NCI-H69 (cell line): ENCODE data around the gene RGS5.

Experiments
- DNase-seq: peaks from one replicate; lab custom pipeline; 2025; lab: John Stamatoyannopoulos, UW

The RGS5 gene

DNA sequence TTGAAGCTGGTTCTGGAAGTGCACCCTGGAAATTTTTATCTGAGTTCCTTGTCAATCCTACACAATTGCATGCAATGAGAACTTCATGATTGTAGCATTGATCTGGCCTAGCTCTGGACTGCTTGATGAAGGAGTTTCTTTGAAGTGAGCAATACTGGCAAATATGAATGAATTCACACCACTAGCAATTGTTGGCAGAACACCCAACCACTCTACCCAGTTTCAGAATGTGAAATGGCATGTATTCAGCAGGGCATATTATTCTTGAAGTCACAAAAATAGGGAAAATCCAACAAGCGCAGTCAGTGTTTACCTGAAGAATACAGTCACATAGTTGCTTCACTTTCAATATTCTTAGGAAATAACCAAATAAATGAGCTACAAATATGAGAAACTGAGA is 57.3 kb downstream of the RGS5 start:
- DNase-seq, result no peak

DNA sequence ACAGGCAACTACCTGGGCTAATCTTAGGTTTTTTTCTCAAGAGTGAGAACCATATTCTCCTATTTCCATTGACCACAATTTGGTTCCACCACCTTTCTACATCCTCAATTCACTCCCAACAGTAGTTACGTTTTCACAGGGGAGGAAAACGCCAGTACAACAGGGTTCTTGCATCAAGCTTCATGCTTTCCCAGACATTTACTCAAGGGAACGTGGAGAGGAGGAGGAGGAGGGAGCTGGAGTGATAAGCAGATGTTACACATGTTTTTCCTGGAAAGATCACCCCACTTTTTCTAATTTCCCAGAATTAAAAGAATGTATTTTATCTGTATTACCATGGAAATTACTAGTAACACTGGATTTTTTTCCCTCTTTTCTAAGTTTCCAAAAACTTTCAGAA is 58.3 kb downstream of the RGS5 start:
- DNase-seq, result peak; percentile 81

DNA sequence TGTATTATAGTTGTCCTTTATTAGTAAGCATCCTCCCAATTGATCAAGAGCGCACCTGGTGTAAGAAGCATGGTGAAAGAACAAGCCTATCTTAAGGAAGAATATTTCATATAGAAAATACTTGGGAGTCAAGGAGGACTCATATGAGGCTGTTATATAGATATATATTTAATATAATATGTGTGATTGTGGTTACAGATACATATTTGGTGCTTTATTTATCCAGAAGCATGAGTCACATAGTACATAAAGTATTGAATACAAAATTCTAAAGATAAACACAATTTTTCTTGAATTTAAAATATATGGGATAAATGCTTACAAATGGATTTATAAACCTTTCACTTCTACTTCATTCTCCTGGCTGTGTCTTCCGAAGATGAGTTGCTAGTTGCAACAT is 60.6 kb downstream of the RGS5 start:
- DNase-seq, result no peak

DNA sequence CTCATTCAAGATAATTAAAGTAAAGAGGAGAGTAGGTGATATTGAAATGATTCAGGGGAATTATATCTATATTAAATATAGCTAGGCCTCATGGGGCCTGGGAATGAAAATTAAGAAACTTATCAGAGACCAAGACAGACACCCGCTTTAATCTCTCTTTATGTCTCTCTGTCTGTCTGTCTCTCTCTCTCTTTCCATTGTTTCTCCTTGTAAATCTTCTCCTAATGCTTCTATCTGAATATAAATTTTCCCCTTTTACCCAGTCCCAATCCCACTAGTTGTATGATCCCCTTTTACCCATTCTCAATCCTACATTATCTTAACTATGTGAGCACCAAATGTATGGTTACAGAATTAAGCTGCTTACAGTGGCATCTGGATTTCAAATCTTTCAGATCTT is 61.2 kb downstream of the RGS5 start:
- DNase-seq, result no peak

DNA sequence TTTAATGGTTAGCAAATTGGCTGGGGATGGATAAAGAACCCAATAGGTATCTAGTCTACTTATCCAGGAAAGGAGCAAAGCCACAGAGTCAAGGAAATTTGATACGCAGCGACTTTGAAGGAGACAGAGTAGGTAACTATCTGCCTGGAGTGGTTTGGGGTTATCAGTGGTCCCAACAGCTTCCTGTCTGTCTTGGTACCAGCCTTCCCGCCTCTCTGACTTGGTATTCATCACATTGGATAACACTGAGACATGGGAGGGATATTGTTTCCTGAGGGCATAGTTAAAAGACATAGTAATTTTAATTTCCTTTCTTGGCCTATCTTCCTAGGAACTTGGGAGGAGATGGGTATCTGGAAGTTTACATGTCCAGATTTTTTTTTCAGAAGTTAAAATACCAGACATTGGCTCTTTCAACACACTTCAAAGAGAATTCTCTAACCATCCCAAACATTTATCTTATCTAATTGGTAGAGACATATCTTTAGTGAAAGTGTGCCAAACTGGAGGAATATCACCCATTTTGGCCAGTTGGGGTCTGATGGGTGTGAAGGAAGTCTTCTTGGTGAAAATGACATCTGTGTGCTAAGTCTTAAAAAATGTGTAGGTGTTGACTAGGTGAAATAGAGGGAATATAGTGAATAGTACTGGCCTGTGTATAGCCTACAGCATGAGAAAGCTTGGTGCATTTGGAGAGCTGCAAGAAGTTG is 65.0 kb downstream of the RGS5 start:
- no peak for DNase-seq

DNA sequence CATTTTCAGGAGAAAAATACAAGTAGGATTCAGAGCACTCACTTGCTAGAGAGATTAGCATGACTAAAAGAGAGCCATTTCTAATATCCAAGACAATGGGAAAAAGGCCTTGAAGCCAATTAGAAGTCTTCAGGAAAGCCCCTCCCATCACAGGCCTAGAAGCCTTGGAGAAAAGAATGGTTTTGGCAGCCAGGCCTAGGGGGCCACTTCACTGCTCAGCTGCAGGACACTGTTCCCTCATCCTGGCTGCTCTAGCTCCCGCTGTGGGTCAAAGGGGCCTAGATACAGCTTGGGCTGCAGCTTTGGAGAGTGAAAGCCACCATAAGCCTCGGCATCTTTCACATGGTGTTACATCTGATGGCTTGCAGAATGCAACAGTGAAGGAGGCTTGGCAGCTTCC is 70.7 kb downstream of the RGS5 start:
- no peak for DNase-seq

DNA sequence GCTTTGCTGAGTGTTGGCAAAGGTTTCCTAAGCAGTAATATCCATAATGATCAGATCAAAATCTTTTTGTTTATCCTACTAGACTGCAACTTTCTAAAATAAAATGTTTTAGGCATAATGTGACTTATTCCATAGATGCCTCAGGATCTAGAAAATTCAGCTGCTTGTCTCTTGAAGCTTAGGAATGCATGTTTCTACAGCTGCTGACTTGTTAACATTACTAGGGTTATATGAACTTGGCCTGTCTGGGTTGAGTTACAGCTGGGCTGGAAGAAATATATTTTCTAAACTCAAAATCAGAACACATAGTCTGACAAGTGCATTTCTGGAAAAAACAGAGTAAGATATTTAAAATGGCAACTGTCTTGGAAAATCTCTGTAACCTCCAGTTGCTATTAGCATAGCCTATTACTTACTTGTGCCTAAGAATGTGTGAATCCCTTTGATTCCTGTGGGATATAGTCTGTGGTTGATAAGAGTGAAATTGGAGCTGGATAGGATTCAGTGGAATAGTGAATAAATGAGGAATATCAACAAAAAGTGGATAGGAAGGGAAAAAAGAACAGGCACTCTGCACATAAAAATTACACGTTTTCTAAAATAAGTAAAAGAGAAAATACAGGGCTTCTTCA is 72.4 kb downstream of the RGS5 start:
- DNase-seq, result no peak

DNA sequence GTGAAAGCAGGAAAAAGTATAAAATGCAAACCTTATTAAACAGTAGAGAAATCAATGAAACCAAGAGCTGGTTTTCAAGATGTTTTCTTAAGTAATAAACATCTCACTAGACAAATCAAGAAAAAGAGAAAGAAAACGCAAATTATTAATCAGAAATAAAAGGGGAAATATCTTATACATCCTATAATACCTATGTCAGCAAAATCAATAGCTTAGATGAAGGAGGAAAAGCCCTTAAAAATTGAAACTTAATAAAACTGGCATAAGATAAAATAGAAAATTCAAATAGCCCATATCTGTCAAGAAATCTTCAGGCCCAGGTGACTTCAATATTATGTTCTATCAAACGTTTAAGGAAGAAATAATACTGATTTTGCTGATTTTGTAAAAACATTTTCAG is 74.4 kb downstream of the RGS5 start:
- DNase-seq, result no peak

DNA sequence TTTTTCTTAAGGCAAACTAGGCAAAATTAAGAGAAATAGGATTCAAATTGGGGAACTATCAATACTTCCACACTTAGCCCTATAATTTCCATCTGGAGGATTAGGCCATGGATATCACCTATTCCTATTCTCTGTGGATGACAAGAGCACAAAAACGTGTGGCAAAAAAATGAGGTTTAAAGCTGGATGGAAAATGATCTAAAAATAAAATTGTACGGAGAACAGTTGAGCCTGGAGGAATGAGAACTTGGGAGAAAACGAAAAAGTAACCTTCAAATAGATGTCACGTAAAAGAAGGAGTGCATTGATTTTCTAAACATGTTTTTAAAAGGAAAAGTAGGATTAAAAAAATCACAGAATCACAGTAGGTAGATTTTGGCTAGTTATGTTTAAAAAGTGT is 77.9 kb downstream of the RGS5 start:
- no peak for DNase-seq

DNA sequence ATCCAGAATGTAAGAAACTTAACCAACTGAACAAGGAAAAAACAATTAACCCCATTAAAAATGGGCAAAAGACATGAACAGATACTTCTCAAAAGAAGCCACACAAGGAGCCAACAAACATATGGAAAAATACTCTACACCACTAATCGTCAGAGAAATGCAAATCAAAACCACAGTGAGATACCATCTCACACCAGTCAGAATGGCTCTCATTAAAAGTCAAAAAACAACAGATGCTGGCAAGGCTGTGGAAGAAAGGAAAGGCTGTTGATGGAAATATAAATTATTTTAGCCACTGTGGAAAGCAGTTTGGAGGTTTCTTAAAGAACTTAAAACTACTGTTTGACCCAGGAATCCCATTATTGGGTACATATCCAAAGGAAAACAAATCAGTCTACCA is 82.3 kb downstream of the RGS5 start:
- DNase-seq, result no peak

DNA sequence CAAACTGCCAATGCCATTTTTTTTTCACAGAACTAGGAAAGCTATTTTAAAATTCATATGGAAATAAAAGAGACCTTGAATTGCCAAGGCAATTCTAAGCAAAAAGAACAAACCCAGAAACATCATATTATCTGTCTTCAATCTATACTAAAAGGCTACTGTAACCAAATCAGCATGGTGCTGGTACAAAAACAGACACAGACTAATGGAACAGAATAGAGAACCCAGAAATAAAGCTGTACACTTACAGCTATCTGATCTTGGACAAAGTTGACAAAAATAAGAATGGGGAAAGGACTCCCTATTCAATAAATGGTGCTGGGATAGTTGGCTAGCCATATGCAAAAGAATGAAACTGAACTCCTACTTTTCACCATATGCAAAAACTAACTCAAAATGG is 83.0 kb downstream of the RGS5 start:
- no peak for DNase-seq

DNA sequence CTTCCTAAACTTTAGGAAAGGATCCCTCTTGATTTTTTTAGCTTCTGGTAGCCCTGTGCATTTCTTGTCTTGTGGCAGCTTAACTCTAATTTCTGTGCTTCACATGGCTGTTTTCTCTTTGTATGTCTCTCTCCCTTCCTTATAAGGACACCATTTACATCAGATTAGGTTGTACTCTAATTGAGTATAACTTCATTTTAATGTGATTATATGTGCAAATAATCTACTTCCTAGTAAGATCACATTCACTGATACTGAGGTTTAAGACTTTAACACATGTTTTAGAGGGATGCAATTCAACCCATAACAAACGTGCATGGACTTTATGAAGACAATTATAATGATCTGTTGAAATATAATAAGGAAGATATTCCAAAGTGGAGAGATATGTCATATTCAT is 86.8 kb downstream of the RGS5 start:
- DNase-seq, result no peak

DNA sequence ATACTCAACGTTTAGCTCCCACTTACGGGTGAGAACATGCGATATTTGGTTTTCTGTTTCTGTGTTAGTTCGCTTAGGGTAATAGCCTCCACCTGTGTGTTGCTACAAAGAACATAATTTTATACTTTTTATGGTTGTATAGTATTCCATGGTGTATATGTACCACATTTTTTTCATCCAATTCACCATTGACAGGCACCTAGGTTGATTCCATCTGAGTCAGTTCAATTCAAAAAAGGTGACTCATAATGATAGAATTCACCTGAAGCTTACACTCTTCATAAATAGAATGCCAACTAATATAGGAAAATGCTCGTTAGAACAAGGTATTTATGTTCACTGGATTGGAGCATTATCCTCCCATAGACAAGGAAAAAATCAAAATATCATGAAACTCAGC is 95.1 kb downstream of the RGS5 start:
- no peak for DNase-seq

DNA sequence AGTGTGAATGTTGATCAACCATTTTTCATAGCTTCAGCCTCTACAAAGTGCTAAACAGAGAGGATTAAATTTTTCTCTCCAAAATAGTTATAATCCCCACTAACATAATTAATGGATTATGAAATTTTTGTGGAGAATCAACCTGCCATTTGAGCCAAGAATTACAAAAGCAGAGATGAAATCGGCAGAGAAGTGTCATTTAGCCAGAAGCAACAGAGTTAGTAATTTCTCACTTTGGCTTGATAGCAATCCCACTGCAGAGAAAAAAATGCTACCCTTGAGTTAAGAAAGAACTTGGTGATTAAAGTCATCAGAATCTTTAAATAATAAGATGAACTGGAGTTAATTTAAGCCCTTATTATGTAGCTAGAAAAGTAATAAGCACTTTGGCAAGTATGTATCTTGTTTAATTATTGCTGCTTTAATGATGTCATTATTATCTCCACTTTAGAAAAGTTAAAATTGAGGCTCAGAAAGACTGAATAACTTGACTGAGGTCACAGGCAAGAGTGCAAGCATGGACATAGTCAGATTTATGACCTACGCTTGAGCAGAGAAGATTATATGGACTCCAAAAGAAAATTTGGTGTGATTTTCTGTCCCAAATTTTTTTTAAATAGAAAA is 96.2 kb downstream of the RGS5 start:
- no peak for DNase-seq

DNA sequence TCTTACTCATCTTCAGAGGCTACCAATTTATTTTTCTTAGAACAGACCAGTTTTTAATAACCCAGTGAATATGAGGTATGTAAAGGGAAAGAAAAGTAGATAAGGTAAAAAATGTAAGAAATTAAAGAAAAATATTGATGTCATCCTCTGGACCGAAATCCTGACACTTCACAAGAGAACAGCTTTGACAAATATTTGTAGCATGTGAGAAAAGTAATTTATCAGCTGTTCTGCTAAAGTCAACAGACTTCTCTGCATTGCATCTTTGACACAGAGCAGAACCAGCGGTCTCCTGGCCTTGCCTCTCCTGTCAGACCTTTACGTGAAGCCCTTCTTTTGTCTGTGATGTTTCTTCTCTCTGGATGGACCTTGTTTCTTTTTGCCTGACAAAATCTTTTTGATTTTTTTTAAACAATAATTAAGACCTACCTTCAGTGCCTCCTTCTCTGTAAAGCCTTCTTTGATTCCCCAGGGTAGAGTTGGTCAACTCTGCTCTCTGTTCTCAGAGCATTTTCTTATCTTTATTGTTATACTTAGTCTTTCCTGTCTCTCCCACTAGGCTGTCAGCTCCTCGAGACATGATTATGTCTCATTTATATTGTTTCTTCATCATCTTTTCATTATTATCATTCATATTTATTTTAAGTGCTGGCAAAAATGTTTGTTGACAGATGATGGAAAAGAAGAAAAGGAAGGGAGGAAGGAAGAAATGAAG is 98.2 kb downstream of the RGS5 start:
- DNase-seq, result no peak

DNA sequence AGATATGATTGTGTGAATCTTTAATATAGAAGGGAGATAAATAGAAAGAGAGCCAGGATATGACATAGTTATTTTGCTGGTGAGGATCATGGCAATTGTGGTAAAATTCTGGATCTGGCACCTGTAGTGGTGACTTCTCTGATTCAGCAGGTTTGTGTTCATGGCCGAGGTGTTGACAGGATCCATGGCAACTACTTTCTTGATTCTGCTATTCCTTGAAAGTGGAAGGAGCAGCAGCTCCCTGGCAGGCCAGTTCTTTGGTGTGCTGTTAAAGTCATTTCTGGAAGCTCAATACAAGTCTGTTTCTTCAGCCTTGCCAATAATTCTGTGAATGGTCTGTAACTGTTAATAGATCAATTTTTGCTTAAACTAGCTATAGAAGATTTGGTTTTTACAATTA is 100.1 kb downstream of the RGS5 start:
- DNase-seq, result no peak

DNA sequence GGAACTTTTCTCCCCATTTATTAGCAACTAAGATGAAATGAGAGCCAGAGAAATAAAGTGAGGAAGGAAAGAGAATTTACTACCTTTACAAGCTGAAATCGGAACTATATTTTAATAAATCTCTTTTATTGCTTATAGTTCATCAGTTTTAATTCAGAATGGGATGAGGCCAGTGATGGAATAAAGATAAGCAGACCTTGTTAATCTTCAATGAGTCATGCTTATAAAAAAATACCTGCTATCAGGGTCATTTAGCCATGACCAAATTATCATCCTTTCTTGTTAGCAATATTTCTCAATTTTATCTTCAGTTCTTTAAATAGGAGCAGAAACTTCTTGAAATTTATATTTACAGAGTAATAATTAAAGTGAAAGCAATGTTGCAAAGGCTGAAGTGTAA is 107.5 kb downstream of the RGS5 start:
- no peak for DNase-seq

DNA sequence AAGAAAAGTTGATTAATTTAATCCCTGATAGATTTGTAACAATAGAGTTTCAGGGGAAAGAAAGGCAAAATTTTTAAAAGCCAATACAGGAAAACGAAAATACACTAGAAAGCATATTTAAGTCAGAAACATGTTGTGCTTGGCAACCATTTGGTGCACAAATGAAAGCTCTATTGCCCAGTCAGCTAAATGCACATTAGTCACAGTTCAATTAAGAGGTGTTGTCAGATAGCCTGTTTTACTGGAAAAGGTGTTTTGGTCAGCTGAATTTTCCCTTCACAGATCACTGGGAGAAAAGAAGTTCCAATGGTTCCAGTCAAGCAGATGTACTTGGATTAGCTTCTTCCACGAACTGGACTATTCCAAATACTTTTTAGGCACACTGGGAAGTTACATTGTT is 108.1 kb downstream of the RGS5 start:
- DNase-seq, result peak; percentile 35

DNA sequence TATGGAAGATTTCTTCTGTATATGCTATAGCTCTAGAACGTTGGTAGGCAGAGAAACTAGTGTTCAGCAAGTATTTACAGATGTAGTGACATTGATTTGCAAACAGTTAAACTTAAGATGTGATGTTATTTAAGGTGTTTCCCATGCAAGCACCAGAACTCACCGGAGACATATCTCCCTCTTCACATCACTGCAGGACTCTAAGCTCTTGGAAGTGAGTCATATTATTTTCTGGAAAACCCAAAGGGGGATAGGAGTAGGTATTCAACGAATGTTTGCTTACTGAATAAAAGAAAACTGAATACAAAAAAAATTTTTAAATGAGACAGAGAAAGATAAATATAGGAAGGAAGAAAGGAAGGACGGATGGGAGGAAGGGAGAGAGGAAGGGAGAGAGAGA is 108.5 kb downstream of the RGS5 start:
- peak; percentile 55 for DNase-seq

DNA sequence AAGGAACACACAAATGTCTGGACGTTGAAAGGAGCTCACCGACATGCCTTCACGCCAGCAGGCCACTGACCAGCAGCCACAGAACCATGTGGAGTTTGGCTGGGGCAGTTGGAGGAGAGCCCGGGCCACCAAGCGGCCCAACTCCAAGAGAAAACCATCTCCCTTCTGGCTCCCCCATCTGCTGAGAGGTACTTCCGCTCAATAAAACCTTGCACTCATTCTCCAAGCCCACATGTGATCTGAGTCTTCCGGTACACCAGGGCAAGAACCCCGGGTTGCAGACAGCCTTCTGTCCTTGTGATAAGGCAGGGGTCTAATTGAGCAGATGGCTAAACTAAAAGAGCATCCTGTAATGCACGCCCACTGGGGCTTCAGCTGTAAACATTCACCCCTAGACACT is 109.1 kb downstream of the RGS5 start:
- DNase-seq, result peak; percentile 61

DNA sequence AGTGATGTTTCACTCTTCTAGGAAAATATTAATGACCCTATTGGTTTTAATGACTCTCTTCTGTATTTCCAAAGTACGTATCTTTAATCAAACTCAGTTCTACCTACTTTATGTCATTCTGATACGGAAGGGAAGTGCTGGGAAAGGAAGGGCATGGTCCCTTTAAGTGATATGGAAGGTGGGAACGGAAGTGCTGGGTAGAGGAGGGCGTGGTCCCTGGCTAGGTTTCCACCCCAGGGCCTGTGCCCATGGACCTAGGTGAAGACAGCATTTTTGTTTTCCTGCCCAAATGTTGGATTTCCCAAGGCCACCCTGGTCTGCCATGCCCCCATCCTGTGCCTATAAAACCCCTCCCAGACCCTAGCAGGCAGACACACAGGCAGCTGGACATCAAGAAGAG is 109.5 kb downstream of the RGS5 start:
- DNase-seq, result no peak
